Ectodermal cell (in vitro differentiated cells): ENCODE results near the gene KBTBD4.
"Not testable (repeated sequence)": the region's sequence is repeated elsewhere in the genome, so short reads cannot be mapped to it uniquely, and the experiment has no call there.

ENCODE experiments used
- H3K27ac ChIP-seq: 2 replicates; pipeline ENCODE4 v1.7.0; 2013; ENCODE audit warnings: mild to moderate bottlenecking, low read depth, low read length; ENCODE audit not compliant: insufficient read depth, poor library complexity, severe bottlenecking
- H3K27me3 ChIP-seq: 2 replicates; pipeline ENCODE4 v1.7.0; 2013; ENCODE audit warnings: mild to moderate bottlenecking, low read length; ENCODE audit not compliant: insufficient read depth, control insufficient read depth, poor library complexity, severe bottlenecking
- H3K36me3 ChIP-seq: one replicate; pipeline ENCODE4 v1.7.0; 2013; ENCODE audit warnings: low read length; ENCODE audit not compliant: control insufficient read depth, insufficient read depth
- H3K4me1 ChIP-seq: one replicate; pipeline ENCODE4 v1.7.0; 2013; ENCODE audit warnings: low read length; ENCODE audit not compliant: control insufficient read depth, insufficient read depth
- H3K4me3 ChIP-seq: 2 replicates; pipeline ENCODE4 v1.7.0; 2013; ENCODE audit warnings: low read depth, low read length, control low read depth; ENCODE audit not compliant: insufficient read depth
- H3K9me3 ChIP-seq: 2 replicates; pipeline ENCODE4 v1.7.0; 2013; ENCODE audit warnings: mild to moderate bottlenecking, low read length, moderate library complexity; ENCODE audit not compliant: control insufficient read depth
- WGBS, 2 experiments: methylation state at CpG; one replicate each; pipeline ENCODE4 v1.1.7; 2013; ENCODE audit warnings: missing lambda C conversion rate in 2 of 2; 5-methylcytosine and 5-hydroxymethylcytosine counted together

Gene KBTBD4

DNA sequence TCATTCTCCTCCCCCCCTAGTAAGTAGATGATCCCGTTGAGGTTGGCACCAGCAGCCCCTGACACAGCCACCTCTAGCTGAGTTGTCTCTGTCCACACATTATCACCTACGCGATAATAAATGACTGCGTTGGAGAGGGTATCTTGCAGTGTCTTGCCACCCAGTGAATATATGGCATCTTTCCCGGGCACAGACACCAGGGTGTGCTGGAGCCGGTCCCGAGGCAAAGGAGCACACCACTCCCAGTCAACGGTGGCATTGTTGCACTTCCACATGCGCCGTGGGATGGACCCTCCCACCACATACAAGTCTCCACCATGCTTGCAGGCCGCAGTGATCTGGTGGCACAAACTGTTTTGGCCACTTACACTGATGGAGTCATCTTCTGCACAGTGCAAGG, 5.4 kb downstream of the KBTBD4 start:
- Histone ChIP-seq H3K27me3 (no peaks in the 10 kb centered on the region), H3K4me3 (no peak overlapping the region), H3K36me3 (peaks cover 41% of the 10 kb centered on the region), H3K9me3 (no peaks in the 10 kb centered on the region), H3K27ac (no peak overlapping the region), H3K4me1 (peaks cover 11% of the 10 kb centered on the region)
- WGBS, 2 experiments = 94 to 95% methylated on average over 11 of the region's 11 CpGs

DNA sequence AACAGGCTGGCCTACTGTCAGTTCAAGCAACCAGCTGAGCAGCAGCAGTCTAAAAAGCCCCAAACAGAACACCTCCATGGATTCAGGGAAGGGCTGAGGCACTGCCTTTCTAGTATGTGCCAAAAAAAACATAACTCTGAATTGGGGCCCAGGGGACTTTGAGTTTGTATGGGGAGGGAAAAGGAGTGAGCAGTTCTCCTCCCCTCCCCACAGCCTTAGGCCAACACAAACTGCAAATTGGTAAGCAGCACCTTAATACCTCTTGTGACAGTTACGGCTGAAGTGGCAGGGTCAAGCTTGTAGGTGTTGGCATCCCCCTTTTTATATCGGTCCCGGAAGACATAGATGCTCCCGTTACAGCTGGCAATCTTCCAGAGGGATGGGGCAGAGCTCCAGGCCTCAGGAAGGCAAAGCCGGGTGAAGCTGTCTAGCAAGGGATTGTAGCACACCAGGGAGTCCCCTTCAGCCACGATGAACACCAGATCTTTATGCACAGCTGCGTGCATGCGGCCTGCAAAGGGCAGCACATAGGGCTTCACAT, 6.0 kb downstream of the KBTBD4 start:
- H3K27ac ChIP-seq = no peak overlapping the region
- no peaks in the 10 kb centered on the region for H3K9me3 ChIP-seq

DNA sequence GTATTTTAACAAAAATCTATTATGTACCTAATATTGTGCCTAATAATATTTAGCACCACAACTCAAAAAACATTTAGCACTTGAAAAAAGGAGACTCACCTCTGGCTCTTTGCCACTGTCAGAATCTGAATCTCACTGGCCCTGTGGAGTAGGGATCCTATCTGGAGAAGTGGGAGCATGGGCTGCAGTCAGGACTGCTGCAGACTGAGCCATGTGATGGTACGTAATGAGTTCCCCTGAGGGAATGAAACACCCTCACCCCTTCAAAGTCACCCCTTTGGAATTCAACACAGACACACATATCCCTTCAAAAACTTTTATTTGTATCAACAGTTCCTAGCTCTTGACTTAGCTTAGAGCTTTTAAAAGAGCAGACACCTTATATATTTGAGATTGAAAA, 6.9 kb downstream of the KBTBD4 start:
- Histone ChIP-seq H3K4me3 (no peak overlapping the region), H3K4me1 (no peaks in the 10 kb centered on the region), H3K36me3 (peaks cover 37% of the 10 kb centered on the region), H3K9me3 (no peaks in the 10 kb centered on the region), H3K27me3 (no peaks in the 10 kb centered on the region), H3K27ac (no peak overlapping the region)
- WGBS, 2 experiments = 94 to 95% methylated on average over 1 of the region's 1 CpG

More for the DNA sequence above, 6.0 kb downstream of the KBTBD4 start:
- Histone ChIP-seq H3K4me1 (peaks cover 7% of the 10 kb centered on the region), H3K27me3 (no peaks in the 10 kb centered on the region), H3K36me3 (peaks cover 41% of the 10 kb centered on the region), H3K4me3 (no peak overlapping the region)
- 94% methylated on average over 8 of the region's 8 CpGs for WGBS, 2 experiments

DNA sequence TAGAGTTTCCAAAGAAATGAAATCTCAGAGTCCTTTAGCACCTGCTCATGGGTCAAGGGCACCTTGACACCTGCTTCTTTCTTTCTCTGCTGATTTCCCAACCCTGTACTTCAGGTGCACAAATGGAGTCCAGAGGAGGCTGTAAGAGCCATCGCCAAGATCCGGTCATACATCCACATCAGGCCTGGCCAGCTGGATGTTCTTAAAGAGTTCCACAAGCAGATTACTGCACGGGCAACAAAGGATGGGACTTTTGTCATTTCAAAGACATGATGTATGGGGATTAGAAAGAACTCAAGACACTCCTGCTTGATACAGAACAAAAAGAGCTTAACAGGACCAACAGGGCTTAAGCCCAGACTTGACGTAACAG, 7.4 kb downstream of the KBTBD4 start:
- Histone ChIP-seq H3K9me3 (no peaks in the 10 kb centered on the region), H3K4me3 (no peak overlapping the region), H3K36me3 (peaks cover 36% of the 10 kb centered on the region), H3K27ac (no peak overlapping the region), H3K4me1 (no peaks in the 10 kb centered on the region), H3K27me3 (no peaks in the 10 kb centered on the region)
- WGBS, 2 experiments = 95 to 97% methylated on average over 4 of the region's 4 CpGs

DNA sequence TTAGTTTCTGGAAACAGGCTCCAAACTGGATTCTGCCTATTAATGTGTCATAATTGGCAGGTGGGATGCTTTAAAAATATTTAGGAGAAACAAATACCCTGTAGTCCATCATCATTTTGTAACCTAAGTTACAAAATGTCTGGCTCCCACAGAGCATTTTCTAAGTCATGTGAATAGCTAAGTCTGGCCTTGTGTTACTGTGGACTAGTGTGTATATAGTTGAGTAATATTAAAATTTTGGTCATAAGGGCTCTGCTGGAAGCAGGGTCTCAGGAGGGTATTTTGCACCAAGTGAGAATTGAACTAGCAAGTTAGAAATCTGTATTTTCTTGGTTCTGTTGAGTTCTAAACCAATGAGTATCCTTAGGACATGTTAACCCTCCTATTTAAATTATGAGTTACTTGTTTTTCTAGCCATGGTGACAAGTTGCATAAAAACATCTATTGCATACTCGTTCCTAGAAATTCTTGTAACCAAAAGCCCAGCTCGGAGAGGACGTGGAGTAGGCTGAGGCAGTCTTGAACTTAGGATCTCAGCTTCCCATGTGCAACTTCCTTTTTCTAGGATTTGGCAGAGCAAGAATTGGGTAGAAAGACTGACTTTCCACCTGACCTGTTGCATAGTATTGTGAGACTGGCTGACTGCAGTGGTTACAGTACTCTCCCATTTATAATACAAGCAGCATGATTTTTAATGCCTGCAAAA, 8.0 kb downstream of the KBTBD4 start:
- Histone ChIP-seq H3K36me3 (peaks cover 34% of the 10 kb centered on the region), H3K4me3 (no peak overlapping the region), H3K4me1 (no peaks in the 10 kb centered on the region), H3K27me3 (no peaks in the 10 kb centered on the region), H3K9me3 (no peaks in the 10 kb centered on the region), H3K27ac (no peak overlapping the region)
- WGBS, 2 experiments = 96% methylated on average over 3 of the region's 3 CpGs

DNA sequence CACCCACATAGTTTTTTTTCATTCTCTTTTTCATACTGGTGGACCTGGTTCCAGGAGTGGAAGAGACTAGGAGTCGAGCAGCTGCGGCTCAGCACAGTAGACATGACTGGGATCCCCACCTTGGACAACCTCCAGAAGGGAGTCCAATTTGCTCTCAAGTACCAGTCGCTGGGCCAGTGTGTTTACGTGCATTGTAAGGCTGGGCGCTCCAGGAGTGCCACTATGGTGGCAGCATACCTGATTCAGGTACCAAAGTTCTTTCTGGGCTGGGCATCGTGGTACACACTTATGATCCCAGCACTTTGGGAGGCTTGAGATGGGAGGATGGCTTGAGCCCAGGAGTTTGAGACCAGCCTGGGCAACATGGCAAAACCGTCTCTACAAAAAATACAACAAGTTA, 9.1 kb downstream of the KBTBD4 start:
- Histone ChIP-seq H3K36me3 (peaks cover 28% of the 10 kb centered on the region), H3K4me3 (no peak overlapping the region), H3K4me1 (no peaks in the 10 kb centered on the region), H3K9me3 (no peaks in the 10 kb centered on the region), H3K27me3 (no peaks in the 10 kb centered on the region), H3K27ac (no peak overlapping the region)
- WGBS, 2 experiments = 95 to 97% methylated on average over 7 of the region's 7 CpGs

DNA sequence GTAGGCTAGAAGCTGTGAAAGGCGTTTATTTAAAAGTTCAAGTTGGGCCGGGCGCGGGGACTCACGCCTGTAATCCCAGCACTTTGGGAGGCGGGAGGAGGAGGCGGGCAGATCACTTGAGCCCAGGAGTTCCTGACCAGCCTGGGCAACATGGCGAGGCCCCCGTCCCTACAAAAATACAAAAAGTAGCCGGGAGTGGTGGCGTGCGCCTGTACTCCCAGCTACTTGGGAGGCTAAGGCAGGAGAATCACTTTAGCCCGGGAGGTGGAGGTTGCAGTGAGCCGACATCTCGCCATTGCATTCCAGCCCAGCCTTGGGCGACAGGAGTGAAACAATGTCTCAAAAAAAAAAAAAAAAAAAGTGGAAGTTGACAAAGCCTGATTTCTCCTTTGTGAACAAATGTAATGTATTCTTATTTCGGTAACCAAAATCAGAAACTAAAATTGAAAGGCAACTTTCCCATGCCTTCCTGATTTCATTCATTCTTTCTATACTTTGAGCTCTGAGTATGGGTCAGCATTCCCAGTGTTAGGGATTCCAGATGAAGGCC, 12.5 kb downstream of the KBTBD4 start:
- H3K27ac ChIP-seq = no peak overlapping the region
- H3K4me3 ChIP-seq = peak overlapping the region; percentile 60
- H3K36me3 ChIP-seq = peaks cover 8% of the 10 kb centered on the region
- 48 to 55% methylated on average over 17 of the region's 17 CpGs for WGBS, 2 experiments
- no peaks in the 10 kb centered on the region for H3K4me1 ChIP-seq
- H3K9me3 ChIP-seq = no peaks in the 10 kb centered on the region
- no peaks in the 10 kb centered on the region for H3K27me3 ChIP-seq

DNA sequence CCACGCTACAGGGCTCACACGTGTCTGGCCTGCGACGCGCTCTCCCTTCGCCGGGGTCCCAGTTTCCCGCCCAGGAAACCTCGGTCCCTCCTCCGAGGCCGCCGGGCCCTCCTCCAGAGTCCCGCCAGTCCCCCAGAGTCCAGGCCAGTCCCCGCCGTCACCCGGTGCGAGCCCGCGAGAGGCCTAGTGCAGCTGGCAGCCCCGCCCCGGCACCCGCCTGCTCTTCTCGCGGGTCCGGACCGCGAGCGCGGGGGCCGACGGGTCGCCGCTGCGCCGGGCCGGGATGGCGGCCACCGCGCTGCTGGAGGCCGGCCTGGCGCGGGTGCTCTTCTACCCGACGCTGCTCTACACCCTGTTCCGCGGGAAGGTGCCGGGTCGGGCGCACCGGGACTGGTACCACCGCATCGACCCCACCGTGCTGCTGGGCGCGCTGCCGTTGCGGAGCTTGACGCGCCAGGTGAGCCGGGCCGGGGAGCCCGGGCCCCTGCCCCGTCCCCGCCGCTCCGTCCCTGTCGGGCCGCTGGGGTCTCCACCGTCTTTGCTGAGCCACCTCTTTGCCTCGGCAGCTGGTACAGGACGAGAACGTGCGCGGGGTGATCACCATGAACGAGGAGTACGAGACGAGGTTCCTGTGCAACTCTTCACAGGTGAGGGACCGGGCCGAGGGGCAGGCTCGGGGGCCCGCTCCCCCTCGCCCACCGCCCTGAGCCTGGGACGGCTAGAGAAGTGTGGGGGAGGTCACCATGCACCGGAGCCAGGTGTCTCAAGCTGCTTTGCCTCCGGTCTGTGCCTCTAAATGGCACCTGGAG, 13.2 kb downstream of the KBTBD4 start, which contains the start of gene PTPMT1:
Gene PTPMT1, plus strand, starts transcription at position 260 of the 809 bp plus-strand sequence. Its CDS starts 24 bp downstream, at position 284.
- WGBS, 2 experiments = 1% methylated on average over 86 of the region's 86 CpGs
- peaks cover 8% of the 10 kb centered on the region for H3K36me3 ChIP-seq

DNA sequence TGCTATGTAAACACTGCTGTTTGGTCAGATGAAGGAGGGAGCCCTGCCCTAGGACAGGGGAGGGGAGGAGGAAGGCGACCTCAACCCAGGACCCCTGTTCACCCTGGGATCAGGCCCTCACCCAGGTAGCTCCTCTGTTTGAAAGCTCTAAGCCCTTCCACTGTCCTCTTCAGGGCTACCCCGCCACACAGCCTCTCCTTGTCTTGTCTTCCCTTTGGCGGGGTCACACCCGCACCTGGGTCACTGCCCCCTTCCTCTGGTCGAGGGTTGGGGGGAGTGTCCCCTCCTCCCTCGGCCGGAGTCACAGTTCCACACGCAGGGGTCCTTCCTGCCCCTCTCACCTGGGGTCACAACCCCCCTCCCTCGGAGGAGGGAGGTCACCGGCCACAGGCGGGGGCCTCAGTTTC, 13.8 kb downstream of the KBTBD4 start:
- 22 to 25% methylated on average over 11 of the region's 11 CpGs for WGBS, 2 experiments

More for the DNA sequence above, 13.2 kb downstream of the KBTBD4 start, which contains the start of gene PTPMT1:
- Histone ChIP-seq H3K27ac (no peak within 1 kb of the TSS), H3K4me3 (peak within 1 kb of the TSS; percentile 60), H3K9me3 (no peaks in the 10 kb centered on the region), H3K4me1 (no peaks in the 10 kb centered on the region), H3K27me3 (no peaks in the 10 kb centered on the region)

DNA sequence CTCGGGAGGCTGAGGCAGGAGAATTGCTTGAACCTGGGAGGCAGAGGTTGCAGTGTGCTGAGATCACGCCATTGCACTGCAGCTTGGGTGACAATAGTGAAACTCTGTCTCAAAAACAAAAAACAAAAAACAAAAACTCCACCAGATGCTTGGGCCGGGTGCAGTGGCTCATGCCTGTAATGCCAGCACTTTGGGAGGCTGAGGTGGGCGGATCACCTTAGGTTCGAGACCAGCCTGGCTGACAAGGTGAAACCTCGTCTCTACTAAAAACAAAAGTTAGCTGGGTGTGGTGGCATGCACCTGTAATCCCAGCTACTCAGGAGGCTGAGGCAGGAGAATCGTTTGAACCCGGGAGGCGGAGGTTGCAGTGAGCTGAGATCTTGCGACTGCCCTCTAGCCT, 14.4 kb downstream of the KBTBD4 start:
- not testable (repeated sequence) for H3K4me3 ChIP-seq, H3K9me3 ChIP-seq, H3K36me3 ChIP-seq, H3K27ac ChIP-seq, H3K27me3 ChIP-seq, H3K4me1 ChIP-seq
- 95 to 96% methylated on average over 10 of the region's 10 CpGs for WGBS, 2 experiments

More for the DNA sequence above, 13.8 kb downstream of the KBTBD4 start:
- Histone ChIP-seq H3K36me3 (peaks cover 7% of the 10 kb centered on the region), H3K9me3 (no peaks in the 10 kb centered on the region), H3K27me3 (no peaks in the 10 kb centered on the region), H3K27ac (no peak overlapping the region), H3K4me1 (no peaks in the 10 kb centered on the region), H3K4me3 (peak overlapping the region; percentile 60)
